Cardiac muscle cell (in vitro differentiated cells and primary cell): Measurements from ENCODE around the gene SH3PXD2B. TPM values are rescaled to one million over a fixed set of nuclear protein-coding genes. Genes with fewer than 3 reads are reported as not detected.
A peak's percentile ranks its signal among the peaks of the same experiment; 100 is the strongest.
"Not testable (repeated sequence)": the region's sequence is repeated elsewhere in the genome, so short reads cannot be mapped to it uniquely, and the experiment has no call there.

Experiments
- DNase-seq, 2 donors: peaks; one replicate each; pipeline versions ENCODE4 v3.0.0 to v3.0.0-alpha.2; 2010 to 2017; ENCODE audit warnings: low read depth in 1 of 2, low spot score in 1 of 2
- H3K27ac ChIP-seq: fragments of 200-600 bp; sonication (generic); 2 replicates; pipeline ENCODE4 v1.5.1; 2016
- H3K27me3 ChIP-seq: fragments of 200-600 bp; sonication (generic); 2 replicates; pipeline ENCODE4 v1.6.0; 2016; ENCODE audit warnings: control low read depth
- H3K36me3 ChIP-seq: fragments of 200-600 bp; sonication (generic); 2 replicates; pipeline ENCODE4 v1.5.1; 2016; ENCODE audit warnings: control low read depth
- H3K4me1 ChIP-seq: fragments of 200-600 bp; sonication (generic); 2 replicates; pipeline ENCODE4 v1.8.1; 2017; ENCODE audit warnings: low read depth, mild to moderate bottlenecking, mixed run types
- H3K4me3 ChIP-seq: fragments of 200-600 bp; sonication (generic); 2 replicates; pipeline ENCODE4 v1.5.1; 2016; ENCODE audit warnings: mild to moderate bottlenecking
- H3K9me3 ChIP-seq: fragments of 200-600 bp; sonication (generic); 2 replicates; pipeline ENCODE4 v1.5.1; 2017; ENCODE audit warnings: low read depth, mild to moderate bottlenecking, control low read depth
- CTCF ChIP-seq: IDR thresholded peaks from 2 replicates; pipeline ENCODE4 v1.5.1; 2012; ENCODE audit warnings: low read depth, mild to moderate bottlenecking, low read length
- polyA plus RNA-seq: library from polyadenylated mRNA; unstranded; fragments of >200 nt; fragmentation: Nextera tagmentation; extraction: Ambion mirVana; gene quantifications from 2 replicates; pipeline ENCODE4 v1.2.1, GENCODE V29; 2016
- total RNA-seq: library from RNA; depleted of rRNA; stranded (reverse); fragments of >200 nt; gene quantifications from 2 replicates; pipeline ENCODE4 v1.2.3, GENCODE V29; 2016

The SH3PXD2B gene
- total and polyA plus RNA-seq, 2 experiments from 2014 or later: 13.9 to 27.6 TPM

GRCh38 chr5:172350212-172351181 lies 103.8 kb downstream of the SH3PXD2B start:
- Histone ChIP-seq H3K4me1 (no peaks in the 10 kb centered on the region), H3K27me3 (no peaks in the 10 kb centered on the region), H3K36me3 (peaks cover 11% of the 10 kb centered on the region), H3K9me3 (no peaks in the 10 kb centered on the region), H3K27ac (no peak overlapping the region), H3K4me3 (no peak overlapping the region)
- no peak for DNase-seq
- TF ChIP-seq CTCF: no peak

- not testable (repeated sequence) for H3K36me3 ChIP-seq, DNase-seq, H3K4me3 ChIP-seq, H3K4me1 ChIP-seq, H3K27ac ChIP-seq, H3K27me3 ChIP-seq, H3K9me3 ChIP-seq
Measured at GRCh38 chr5:172348733-172349132, 105.6 kb downstream of the SH3PXD2B start.

GRCh38 chr5:172348084-172348483 lies 106.2 kb downstream of the SH3PXD2B start:
- Histone ChIP-seq H3K4me1 (no peaks in the 10 kb centered on the region), H3K27ac (no peak overlapping the region), H3K4me3 (no peak overlapping the region), H3K27me3 (no peaks in the 10 kb centered on the region), H3K36me3 (peaks cover 7% of the 10 kb centered on the region), H3K9me3 (no peaks in the 10 kb centered on the region)
- no peak for TF ChIP-seq CTCF
- DNase-seq: no peak

DNA sequence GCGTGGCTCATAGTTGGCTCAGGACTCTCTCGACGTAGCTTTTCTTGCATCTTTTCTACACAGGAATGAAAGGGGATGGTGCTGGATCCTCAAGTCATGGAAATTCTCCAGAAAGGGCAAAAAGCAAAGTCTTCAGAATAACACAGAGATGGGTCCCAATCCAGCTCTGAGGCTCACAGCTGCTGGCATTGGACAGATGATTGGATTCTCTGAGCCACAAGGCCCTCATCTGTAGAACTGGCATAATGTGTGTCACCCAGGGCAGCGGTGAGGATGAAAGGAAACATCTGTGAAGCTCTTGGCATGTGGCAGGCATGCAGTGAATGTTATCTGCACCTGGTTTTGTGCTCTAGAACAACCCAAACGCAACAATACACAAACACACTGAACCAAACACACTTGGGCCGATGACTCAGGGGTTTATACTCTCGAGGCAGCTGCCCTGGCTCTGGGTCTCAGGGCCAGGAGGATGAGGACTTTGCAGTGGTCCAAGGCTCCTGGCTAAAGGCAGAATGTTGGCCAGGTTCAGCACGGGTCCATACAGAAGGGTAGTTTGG lies 106.8 kb downstream of the SH3PXD2B start:
- H3K36me3 ChIP-seq: peaks cover 7% of the 10 kb centered on the region

GRCh38 chr5:172345881-172346280 lies 108.4 kb downstream of the SH3PXD2B start:
- no peaks in the 10 kb centered on the region for H3K9me3 ChIP-seq
- H3K4me3 ChIP-seq: no peak overlapping the region
- H3K4me1 ChIP-seq: no peaks in the 10 kb centered on the region
- H3K36me3 ChIP-seq: peaks cover 7% of the 10 kb centered on the region
- H3K27me3 ChIP-seq: no peaks in the 10 kb centered on the region
- no peak for DNase-seq
- TF ChIP-seq CTCF: no peak
- H3K27ac ChIP-seq: no peak overlapping the region

More for the DNA sequence above, 106.8 kb downstream of the SH3PXD2B start:
- Histone ChIP-seq H3K9me3 (no peaks in the 10 kb centered on the region), H3K4me3 (no peak overlapping the region), H3K27me3 (no peaks in the 10 kb centered on the region), H3K4me1 (no peaks in the 10 kb centered on the region), H3K27ac (no peak overlapping the region)
- DNase-seq: peak in 1 of 2 donors; percentile 34
- no peak for TF ChIP-seq CTCF

DNA sequence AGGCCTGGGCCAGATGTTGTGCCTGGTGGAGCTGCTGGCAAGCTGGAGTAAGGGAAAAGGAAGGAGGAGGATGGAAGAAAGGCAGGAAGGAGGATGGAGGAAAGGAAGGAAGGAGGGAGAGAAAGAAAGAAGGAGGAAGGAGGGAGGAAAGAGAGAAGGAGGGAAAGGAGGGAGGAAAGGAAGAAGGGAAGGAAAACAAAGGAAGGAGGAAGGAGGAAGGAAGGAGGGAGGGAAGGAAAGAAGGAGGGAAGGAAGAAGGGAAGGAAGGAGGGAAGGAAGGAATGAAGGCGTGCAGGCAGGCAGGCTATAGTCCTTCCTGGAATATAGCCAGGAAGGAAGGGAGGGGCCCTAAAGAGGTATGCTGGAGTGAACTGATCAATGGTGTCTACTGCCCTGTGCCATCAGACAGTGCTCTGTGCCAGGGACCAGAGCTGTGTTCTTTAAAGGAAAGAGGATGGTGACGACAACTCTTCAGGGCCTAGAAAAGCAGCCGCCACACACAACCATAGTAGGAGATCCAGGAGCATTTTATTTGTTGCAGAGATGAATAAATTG lies 109.4 kb downstream of the SH3PXD2B start:
- peaks cover 7% of the 10 kb centered on the region for H3K36me3 ChIP-seq
- no peak overlapping the region for H3K27ac ChIP-seq
- H3K27me3 ChIP-seq: no peaks in the 10 kb centered on the region

More for the DNA sequence above, 109.4 kb downstream of the SH3PXD2B start:
- no peaks in the 10 kb centered on the region for H3K9me3 ChIP-seq
- no peak for TF ChIP-seq CTCF
- H3K4me3 ChIP-seq: no peak overlapping the region
- no peak for DNase-seq
- H3K4me1 ChIP-seq: no peaks in the 10 kb centered on the region
